Endothelial cell of umbilical vein (primary cell): ENCODE measurements around the gene ACOT13. TPM values are rescaled to one million over a fixed set of nuclear protein-coding genes. Genes with fewer than 3 reads are reported as not detected.

ENCODE experiments used
- BruUV-seq: library from RNA; stranded (reverse); fragments of 400-500 nt; replicated peaks from 2 replicates; lab custom pipeline; 2021; lab: Mats Ljungman, UMichigan
- CTCF ChIA-PET: fragments of 300-600, 350-600 bp; sonication (Branson Sonifier 250); formaldehyde crosslinking; loops from one replicate; lab custom pipeline; 2021; ENCODE audit warnings: antibody characterized with exemption, inconsistent platforms; lab: Charles Lee
- POLR2A ChIA-PET: fragments of 300-600, 350-600 bp; sonication (Branson Sonifier 250); formaldehyde crosslinking; loops from one replicate; lab custom pipeline; 2021; ENCODE audit warnings: antibody characterized with exemption, inconsistent platforms; lab: Charles Lee
- DNase-seq: peaks from one replicate; pipeline ENCODE4 v3.0.0-alpha.2; 2011; ENCODE audit warnings: low read depth, low spot score
- FAIRE-seq: peaks from 2 replicates; lab custom pipeline; 2011; peaks lifted over from hg19 to GRCh38; lab: Jason Lieb, UNC
- H2AFZ ChIP-seq: 2 replicates; pipeline ENCODE4 v1.6.0; 2012; ENCODE audit warnings: low read depth, low read length, control low read depth, inconsistent platforms
- H3K27ac ChIP-seq: 2 replicates; pipeline ENCODE4 v1.5.1; 2011; ENCODE audit warnings: low read depth, mild to moderate bottlenecking, control low read depth, low read length, moderate library complexity; ENCODE audit not compliant: insufficient read depth
- H3K27me3 ChIP-seq, 2 experiments: 2 replicates each; pipeline versions ENCODE4 v1.6.0 to v1.6.1; 2011; ENCODE audit warnings: low read length in 2 of 2, mixed read lengths in 1 of 2; ENCODE audit not compliant: control insufficient read depth in 2 of 2, insufficient read depth in 2 of 2
- H3K36me3 ChIP-seq, 2 experiments: 2 replicates in 1 of 2; 3 replicates in 1 of 2; pipeline ENCODE4 v1.5.1; 2011; ENCODE audit warnings: low read length in 2 of 2, mild to moderate bottlenecking in 1 of 2, moderate library complexity in 1 of 2; ENCODE audit not compliant: control insufficient read depth in 2 of 2, insufficient read depth in 2 of 2; ENCODE audit errors: extremely low read depth in 1 of 2
- H3K4me1 ChIP-seq: 3 replicates; pipeline ENCODE4 v1.5.1; 2011; ENCODE audit warnings: mild to moderate bottlenecking, low read length; ENCODE audit not compliant: control insufficient read depth, insufficient read depth; ENCODE audit errors: extremely low read depth
- H3K4me2 ChIP-seq: 2 replicates; pipeline ENCODE4 v1.6.1; 2011; ENCODE audit warnings: low read length, control low read depth, mixed read lengths; ENCODE audit not compliant: insufficient read depth
- H3K4me3 ChIP-seq, 3 experiments: fragments of 200-600 bp in 1 of 3; sonication (generic), shearing (Covaris generic) in 1 of 3; replicated peaks in 1 of 3; 2 replicates each; pipeline ENCODE4 v1.5.1; 2011 to 2016; ENCODE audit warnings: control low read depth in 3 of 3, low read length in 3 of 3, mild to moderate bottlenecking in 2 of 3, inconsistent platforms in 1 of 3, low read depth in 1 of 3, moderate library complexity in 1 of 3; ENCODE audit not compliant: insufficient read depth in 1 of 3
- H3K79me2 ChIP-seq: 2 replicates; pipeline ENCODE4 v1.6.0; 2012; ENCODE audit warnings: low read length, inconsistent platforms; ENCODE audit not compliant: control insufficient read depth, insufficient read depth
- H3K9ac ChIP-seq: replicated peaks from 2 replicates; pipeline ENCODE3; 2011; ENCODE audit warnings: low read length, control low read depth; ENCODE audit not compliant: insufficient read depth; ENCODE audit errors: extremely low read depth
- H3K9me1 ChIP-seq: replicated peaks from 3 replicates; pipeline ENCODE4 v1.6.0; 2011; ENCODE audit warnings: mild to moderate bottlenecking, low read length; ENCODE audit not compliant: control insufficient read depth, insufficient read depth; ENCODE audit errors: extremely low read depth
- H3K9me3 ChIP-seq: replicated peaks from 2 replicates; pipeline ENCODE4 v1.5.1; 2012; ENCODE audit warnings: low read length, inconsistent platforms; ENCODE audit not compliant: control insufficient read depth, insufficient read depth
- H4K20me1 ChIP-seq: replicated peaks from 2 replicates; pipeline ENCODE3; 2011; ENCODE audit warnings: mild to moderate bottlenecking, low read length; ENCODE audit not compliant: control insufficient read depth, insufficient read depth; ENCODE audit errors: extremely low read depth
- CTCF ChIP-seq, 2 donors: IDR thresholded peaks; 1 replicate in 1 of 2; 2 replicates in 1 of 2; pipeline ENCODE4 v1.5.1; 2011; ENCODE audit warnings: low read length in 2 of 2, mild to moderate bottlenecking in 2 of 2, moderate library complexity in 2 of 2, control low read depth in 1 of 2, inconsistent platforms in 1 of 2, low read depth in 1 of 2; ENCODE audit not compliant: insufficient read depth in 1 of 2; ENCODE audit errors: extremely low read depth in 1 of 2
- EZH2 ChIP-seq: IDR thresholded peaks from 2 replicates; pipeline ENCODE4 v1.6.1; 2012; ENCODE audit warnings: borderline replicate concordance, low read depth, mild to moderate bottlenecking, moderate library complexity, low read length, inconsistent platforms; ENCODE audit not compliant: severe bottlenecking
- FOS ChIP-seq: IDR thresholded peaks from 2 replicates; pipeline ENCODE4 v1.6.1; 2011; ENCODE audit warnings: mild to moderate bottlenecking, low read length, moderate library complexity, borderline replicate concordance; ENCODE audit not compliant: insufficient read depth
- GATA2 ChIP-seq: IDR thresholded peaks from 2 replicates; pipeline ENCODE4 v1.7.0; 2011; ENCODE audit warnings: low read depth, mild to moderate bottlenecking, moderate library complexity, mixed read lengths, low read length; ENCODE audit not compliant: insufficient read length, insufficient read depth
- JUN ChIP-seq: IDR thresholded peaks from 2 replicates; pipeline ENCODE4 v1.6.1; 2011; ENCODE audit warnings: borderline replicate concordance, low read depth; ENCODE audit not compliant: insufficient read length, insufficient read depth
- MYC ChIP-seq: IDR thresholded peaks from one replicate; pipeline ENCODE4 v1.6.1; 2011; ENCODE audit warnings: mild to moderate bottlenecking, low read depth, low read length
- POLR2A ChIP-seq: IDR thresholded peaks from 2 replicates; pipeline ENCODE4 v1.6.1; 2012; ENCODE audit warnings: low read depth, mild to moderate bottlenecking, control low read depth, low read length
- POLR2AphosphoS5 ChIP-seq: IDR thresholded peaks from 2 replicates; pipeline ENCODE4 v1.6.1; 2012; ENCODE audit warnings: low read depth, mild to moderate bottlenecking, control low read depth, low read length, moderate library complexity; ENCODE audit not compliant: insufficient read depth
- dilution Hi-C: fragments of 300-500 bp; cut with MboI; formaldehyde crosslinking; loops from one replicate; pipeline ENCODE4 v1.15.0; 2019; ENCODE audit warnings: low sequenced_read_pairs; ENCODE audit not compliant: extremely low pct_ligation_motif_present
- intact Hi-C: fragments of 100-400 bp; cut with micrococcal nuclease; formaldehyde crosslinking; loops from one replicate; pipeline ENCODE4 v1.10.0; 2022
- polyA plus RNA-seq, 4 experiments: library from polyadenylated mRNA; depleted of rRNA in 3 of 4; stranded (reverse) in 3 of 4; unstranded in 1 of 4; fragments of >200 nt; gene quantifications; 2 replicates each; pipeline versions ENCODE4 v1.2.1 to v1.2.3, GENCODE V29; 2011 to 2012; ENCODE audit warnings: missing spikeins in 1 of 4
- total RNA-seq: library from RNA; stranded (reverse); gene quantifications from 2 replicates; pipeline ENCODE4 v1.2.3, GENCODE V29; 2021
- TF ChIP-seq, protein P1 (sequence below): IDR thresholded peaks from 2 replicates; pipeline ENCODE4 v1.6.1; 2011; ENCODE audit not compliant: insufficient read depth, insufficient read length

The ACOT13 gene
- total and polyA plus RNA-seq, 2 donors (not counting 3 experiments of a cell fraction or from before 2014, with no cell fraction given): 7.7 to 24.1 TPM

- BruUV-seq: no TSS peak
- ChIA-PET POLR2A (no interaction called here), CTCF (interaction anchor here (1.1 to 1.4 kb wide), 4 partner anchors 9 to 74 kb away, joined by 3 to 5 read pairs (median 4); partner anchors contain the start of genes ACOT13, KIAA0319 and TDP2)
- H3K4me3 ChIP-seq: no peak overlapping the region
- H4K20me1 ChIP-seq: no peaks in the 10 kb centered on the region
- no peak for FAIRE-seq
- H3K9me1 ChIP-seq: no peaks in the 10 kb centered on the region
- no peaks in the 10 kb centered on the region for H3K9me3 ChIP-seq
- H3K27ac ChIP-seq: no peak overlapping the region
- dilution Hi-C loops: no loop called here
- H3K4me1 ChIP-seq: peaks cover 4% of the 10 kb centered on the region
- DNase-seq: no peak
- H3K36me3 ChIP-seq: peaks cover 5 to 9% of the 10 kb centered on the region in 2 experiments
- H3K79me2 ChIP-seq: peaks cover 2% of the 10 kb centered on the region
- no peaks in the 10 kb centered on the region for H3K27me3 ChIP-seq
- no peak overlapping the region for H3K9ac ChIP-seq
- H2AFZ ChIP-seq: no peak overlapping the region
- intact Hi-C loops: no loop called here
- H3K4me2 ChIP-seq: no peak overlapping the region
- TF ChIP-seq JUN: no peak
- TF ChIP-seq EZH2: no peak
- TF ChIP-seq, protein P1, sequence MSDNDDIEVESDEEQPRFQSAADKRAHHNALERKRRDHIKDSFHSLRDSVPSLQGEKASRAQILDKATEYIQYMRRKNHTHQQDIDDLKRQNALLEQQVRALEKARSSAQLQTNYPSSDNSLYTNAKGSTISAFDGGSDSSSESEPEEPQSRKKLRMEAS: no peak
- no peak for TF ChIP-seq MYC
- TF ChIP-seq POLR2A: no peak
- no peak for TF ChIP-seq GATA2
- TF ChIP-seq FOS: no peak
- no peak for TF ChIP-seq CTCF (IDR thresholded peaks at IDR 0.05; ENCODE audit: extremely low read depth in 1 of 2, insufficient read depth in 1 of 2, low read depth in 1 of 2, low read length in 2 of 2)
- TF ChIP-seq POLR2AphosphoS5: no peak
Measured at GRCh38 chr6:24655215-24655614, 11.7 kb upstream of the ACOT13 start.
